BJ (cell line): ENCODE measurements around the gene NIP7. TPM values are rescaled to one million over a fixed set of nuclear protein-coding genes. Genes with fewer than 3 reads are reported as not detected.

ENCODE experiments used
- CTCF ChIA-PET: fragments of 350-600 bp; formaldehyde crosslinking; extraction: SDS; loops from one replicate; lab custom pipeline; 2021; ENCODE audit warnings: antibody characterized with exemption, inconsistent platforms; lab: Yijun Ruan, JAX
- POLR2A ChIA-PET: fragments of 300-600 bp; sonication (Branson Sonifier 250); formaldehyde crosslinking; extraction: SDS; loops from one replicate; lab custom pipeline; 2021; ENCODE audit warnings: antibody characterized with exemption; lab: Charles Lee
- DNase-seq: peaks from one replicate; pipeline ENCODE4 v3.0.0-alpha.2; 2011; ENCODE audit warnings: low read depth
- H3K27me3 ChIP-seq: 2 replicates; pipeline ENCODE4 v1.6.0; 2011; ENCODE audit warnings: low read length; ENCODE audit not compliant: control insufficient read depth, insufficient read depth
- H3K36me3 ChIP-seq: 2 replicates; pipeline ENCODE4 v1.5.1; 2011; ENCODE audit warnings: low read length; ENCODE audit not compliant: control insufficient read depth, insufficient read depth
- H3K4me3 ChIP-seq: 2 replicates; pipeline ENCODE4 v1.5.1; 2011; ENCODE audit warnings: low read depth, mild to moderate bottlenecking, control low read depth, low read length
- CTCF ChIP-seq: IDR thresholded peaks from 2 replicates; pipeline ENCODE4 v1.5.1; 2011; ENCODE audit warnings: low read depth, mild to moderate bottlenecking, control low read depth, inconsistent platforms, low read length, moderate library complexity; ENCODE audit not compliant: insufficient read depth
- polyA plus RNA-seq: library from polyadenylated mRNA; depleted of rRNA; stranded (reverse); fragments of >200 nt; gene quantifications from 2 replicates; pipeline ENCODE4 v1.2.3, GENCODE V29; 2011; rRNA removed

Gene NIP7
- polyA plus RNA-seq, 1 experiment: 6.4 TPM

GRCh38 chr16:69382421-69382820 is 42.8 kb downstream of the NIP7 start:
- POLR2A ChIA-PET: interaction anchor here (0.6 kb wide), 2 partner anchors 266 to 325 kb away, joined by 4 to 5 read pairs; no protein-coding TSS in a partner anchor
- TF ChIP-seq CTCF: no peak
- H3K4me3 ChIP-seq: no peak overlapping the region
- CTCF ChIA-PET: interaction anchor here (1.4 kb wide), 1 partner anchor 14 kb away, joined by 4 read pairs; no protein-coding TSS in a partner anchor
- H3K27me3 ChIP-seq: no peaks in the 10 kb centered on the region
- DNase-seq: no peak
- peaks cover 3% of the 10 kb centered on the region for H3K36me3 ChIP-seq

- Histone ChIP-seq H3K27me3 (no peaks in the 10 kb centered on the region), H3K4me3 (peak overlapping the region; percentile 84), H3K36me3 (no peaks in the 10 kb centered on the region; the same call in none of the 2 replicates)
- no peak for TF ChIP-seq CTCF
- no peak for DNase-seq
- POLR2A ChIA-PET: no interaction called here
- CTCF ChIA-PET: interaction anchor here (0.6 to 1.4 kb wide), 7 partner anchors 15 to 327 kb away, joined by 3 to 6 read pairs (median 3); no protein-coding TSS in a partner anchor
Observed at GRCh38 chr16:69384974-69385373, 45.4 kb downstream of the NIP7 start.

- Histone ChIP-seq H3K36me3 (no peaks in the 10 kb centered on the region; the same call in 1 of the 2 replicates), H3K27me3 (no peaks in the 10 kb centered on the region), H3K4me3 (no peak overlapping the region)
- ChIA-PET POLR2A (no interaction called here), CTCF (interaction anchor here (3.4 kb wide), 1 partner anchor 10 kb away, joined by 17 read pairs; no protein-coding TSS in a partner anchor)
- no peak for TF ChIP-seq CTCF
- no peak for DNase-seq
Observed at GRCh38 chr16:69386596-69386995, 47.0 kb downstream of the NIP7 start.

Other genes with a start within 250 kb of the NIP7 start
- 1.8 and 2.3 TPM in 2 replicates for gene HAS3, start 234.1 kb upstream of the NIP7 start, polyA plus RNA-seq
- gene CHTF8, start 207.2 kb upstream of the NIP7 start, polyA plus RNA-seq: 128 and 161 TPM in 2 replicates
- gene UTP4, start 207.1 kb upstream of the NIP7 start, polyA plus RNA-seq: 59.2 and 60.7 TPM in 2 replicates
- 43.1 and 50.5 TPM in 2 replicates for gene SNTB2, start 152.6 kb upstream of the NIP7 start, polyA plus RNA-seq
- gene VPS4A, start 28.4 kb upstream of the NIP7 start, polyA plus RNA-seq: 14.5 and 19.4 TPM in 2 replicates
- 4.0 and 6.4 TPM in 2 replicates for gene PDF, start 9.2 kb upstream of the NIP7 start, polyA plus RNA-seq
- gene COG8, start 208 bp upstream of the NIP7 start, polyA plus RNA-seq: 25.2 and 31.6 TPM in 2 replicates
- gene TMED6, start 12.0 kb downstream of the NIP7 start, polyA plus RNA-seq: 0.13 TPM in 1 of 2 replicates, not detected in the other
- 9.2 and 11.6 TPM in 2 replicates for gene TERF2, start 46.2 kb downstream of the NIP7 start, polyA plus RNA-seq
- gene CYB5B, start 84.8 kb downstream of the NIP7 start, polyA plus RNA-seq: 134 and 196 TPM in 2 replicates
- gene NFAT5, start 226.2 kb downstream of the NIP7 start, polyA plus RNA-seq: 29.6 and 40.8 TPM in 2 replicates